Ascending aorta (tissue), 2 donors: Measurements from ENCODE around the gene CTDP1. TPM values are rescaled to one million over a fixed set of nuclear protein-coding genes. Genes with fewer than 3 reads are reported as not detected.

ENCODE experiments used
- DNase-seq, 2 donors: peaks; one replicate each; pipeline ENCODE4 v3.0.0-alpha.2; 2019; ENCODE audit warnings: low spot score in 2 of 2
- H3K27ac ChIP-seq, 2 donors: fragments of 200-600 bp; sonication (generic); one replicate each; pipeline ENCODE4 v1.5.1; 2016 to 2017; ENCODE audit warnings: mild to moderate bottlenecking in 1 of 2
- H3K27me3 ChIP-seq: fragments of 200-600 bp; sonication (generic); one replicate; pipeline ENCODE4 v1.5.1; 2017
- H3K36me3 ChIP-seq, 2 donors: fragments of 200-600 bp; sonication (generic); one replicate each; pipeline ENCODE4 v1.5.1; 2016
- H3K4me1 ChIP-seq, 2 donors: fragments of 200-600 bp; sonication (generic); one replicate each; pipeline ENCODE4 v1.5.1; 2016 to 2017; ENCODE audit warnings: mild to moderate bottlenecking in 1 of 2
- H3K4me3 ChIP-seq, 2 donors: fragments of 200-600 bp; sonication (generic); one replicate each; pipeline ENCODE4 v1.5.1; 2016 to 2017; ENCODE audit warnings: mild to moderate bottlenecking in 1 of 2
- H3K9me3 ChIP-seq, 2 donors: fragments of 200-600 bp; sonication (generic); one replicate each; pipeline ENCODE4 v1.5.1; 2016
- intact Hi-C: fragments of 100-400 bp; cut with DNase I; formaldehyde crosslinking; loops from one replicate; pipeline ENCODE4 v1.15.1; 2023
- total RNA-seq: library from RNA; depleted of rRNA; stranded (reverse); fragments of >200 nt; gene quantifications from one replicate; pipeline ENCODE4 v1.1.0, GENCODE V29; 2016
- TF ChIP-seq, protein P1 (sequence below), 3 experiments: fragments of 200-600 bp in 2 of 3; fragments of 450-650 bp in 1 of 3; sonication (generic) in 2 of 3; IDR thresholded peaks; one replicate each; pipeline ENCODE4 v1.5.1; 2016 to 2019; ENCODE audit warnings: antibody characterized with exemption in 3 of 3, mild to moderate bottlenecking in 1 of 3, moderate library complexity in 1 of 3

Gene CTDP1
- total RNA-seq, 1 donor from 2014 or later: 31.7 TPM

DNA sequence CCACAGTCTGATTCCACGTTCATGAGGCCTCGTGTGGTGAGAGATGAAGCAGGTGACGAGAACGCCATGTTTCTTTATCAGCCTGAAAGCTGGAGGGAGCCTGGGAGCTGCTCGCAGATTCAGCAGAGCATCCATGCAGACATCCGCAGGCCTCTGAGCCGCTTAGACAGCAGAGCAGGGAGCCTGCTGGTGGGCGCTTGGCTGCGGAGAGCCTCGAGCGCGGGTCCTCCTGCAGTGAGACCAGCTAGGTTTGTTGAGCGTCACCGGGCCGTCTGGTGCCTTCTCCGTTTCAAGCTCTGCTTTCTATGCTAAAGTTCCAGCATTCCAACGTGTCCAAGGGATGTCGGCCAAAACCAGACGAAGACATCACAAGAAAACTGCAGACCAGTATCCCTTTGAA, 27.6 kb downstream of the CTDP1 start:
- peaks cover 33 to 74% of the 10 kb centered on the region in 2 donors for H3K36me3 ChIP-seq
- H3K27me3 ChIP-seq: no peaks in the 10 kb centered on the region

DNA sequence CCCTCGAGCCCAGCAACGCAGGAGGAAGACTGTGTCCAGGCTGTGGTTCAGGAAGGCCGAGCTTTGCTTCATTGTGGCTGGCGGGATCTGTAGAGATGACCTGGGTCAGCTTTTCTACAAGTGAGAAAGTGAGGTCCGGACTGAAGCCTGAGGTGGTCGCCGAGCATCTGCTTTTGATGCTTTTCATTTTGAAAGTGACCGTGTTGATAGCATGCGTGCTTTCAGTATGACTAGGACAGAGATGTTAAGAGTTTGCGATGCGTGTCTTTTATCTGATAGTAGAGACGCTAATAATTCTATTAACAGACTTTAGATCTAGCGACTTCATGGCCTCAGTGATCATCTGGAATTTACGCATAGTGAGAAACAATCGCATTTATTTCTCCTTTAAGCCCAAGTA, 28.1 kb downstream of the CTDP1 start:
- no peak for DNase-seq
- Histone ChIP-seq H3K27ac (no peak overlapping the region), H3K4me1 (no peaks in the 10 kb centered on the region), H3K4me3 (no peak overlapping the region), H3K9me3 (no peaks in the 10 kb centered on the region), H3K36me3 (peaks cover 29 to 74% of the 10 kb centered on the region in 2 donors), H3K27me3 (no peaks in the 10 kb centered on the region)
- TF ChIP-seq, protein P1, sequence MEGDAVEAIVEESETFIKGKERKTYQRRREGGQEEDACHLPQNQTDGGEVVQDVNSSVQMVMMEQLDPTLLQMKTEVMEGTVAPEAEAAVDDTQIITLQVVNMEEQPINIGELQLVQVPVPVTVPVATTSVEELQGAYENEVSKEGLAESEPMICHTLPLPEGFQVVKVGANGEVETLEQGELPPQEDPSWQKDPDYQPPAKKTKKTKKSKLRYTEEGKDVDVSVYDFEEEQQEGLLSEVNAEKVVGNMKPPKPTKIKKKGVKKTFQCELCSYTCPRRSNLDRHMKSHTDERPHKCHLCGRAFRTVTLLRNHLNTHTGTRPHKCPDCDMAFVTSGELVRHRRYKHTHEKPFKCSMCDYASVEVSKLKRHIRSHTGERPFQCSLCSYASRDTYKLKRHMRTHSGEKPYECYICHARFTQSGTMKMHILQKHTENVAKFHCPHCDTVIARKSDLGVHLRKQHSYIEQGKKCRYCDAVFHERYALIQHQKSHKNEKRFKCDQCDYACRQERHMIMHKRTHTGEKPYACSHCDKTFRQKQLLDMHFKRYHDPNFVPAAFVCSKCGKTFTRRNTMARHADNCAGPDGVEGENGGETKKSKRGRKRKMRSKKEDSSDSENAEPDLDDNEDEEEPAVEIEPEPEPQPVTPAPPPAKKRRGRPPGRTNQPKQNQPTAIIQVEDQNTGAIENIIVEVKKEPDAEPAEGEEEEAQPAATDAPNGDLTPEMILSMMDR (IDR thresholded peaks at IDR 0.05): no peak
- intact Hi-C loops: no loop called here

More for the DNA sequence above, 27.6 kb downstream of the CTDP1 start:
- no peaks in the 10 kb centered on the region for H3K9me3 ChIP-seq
- H3K4me3 ChIP-seq: no peak overlapping the region
- H3K27ac ChIP-seq: no peak overlapping the region
- intact Hi-C loops: no loop called here
- no peak for DNase-seq
- TF ChIP-seq, protein P1 (IDR thresholded peaks at IDR 0.05): no peak
- H3K4me1 ChIP-seq: no peaks in the 10 kb centered on the region

DNA sequence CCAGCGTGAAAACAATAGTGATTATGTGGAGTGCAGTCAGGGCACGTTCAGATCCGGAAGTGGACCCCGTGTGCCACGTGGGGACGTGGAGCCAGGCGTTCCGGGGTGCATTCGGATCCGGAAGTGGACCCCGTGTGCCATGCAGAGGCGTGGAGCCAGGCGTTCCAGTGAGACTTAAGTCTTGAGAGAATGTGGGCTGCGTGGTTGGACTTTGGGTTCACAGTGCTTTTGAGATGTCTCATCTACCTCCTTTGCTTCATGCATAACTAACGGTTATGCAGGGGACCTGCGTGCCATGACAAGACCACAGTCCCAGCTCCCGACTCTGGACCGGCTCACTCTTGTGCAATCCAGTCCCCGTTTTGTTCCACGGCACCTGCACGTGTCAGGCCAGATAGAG, 28.8 kb downstream of the CTDP1 start:
- intact Hi-C loops: no loop called here
- TF ChIP-seq, protein P1 (IDR thresholded peaks at IDR 0.05): no peak

DNA sequence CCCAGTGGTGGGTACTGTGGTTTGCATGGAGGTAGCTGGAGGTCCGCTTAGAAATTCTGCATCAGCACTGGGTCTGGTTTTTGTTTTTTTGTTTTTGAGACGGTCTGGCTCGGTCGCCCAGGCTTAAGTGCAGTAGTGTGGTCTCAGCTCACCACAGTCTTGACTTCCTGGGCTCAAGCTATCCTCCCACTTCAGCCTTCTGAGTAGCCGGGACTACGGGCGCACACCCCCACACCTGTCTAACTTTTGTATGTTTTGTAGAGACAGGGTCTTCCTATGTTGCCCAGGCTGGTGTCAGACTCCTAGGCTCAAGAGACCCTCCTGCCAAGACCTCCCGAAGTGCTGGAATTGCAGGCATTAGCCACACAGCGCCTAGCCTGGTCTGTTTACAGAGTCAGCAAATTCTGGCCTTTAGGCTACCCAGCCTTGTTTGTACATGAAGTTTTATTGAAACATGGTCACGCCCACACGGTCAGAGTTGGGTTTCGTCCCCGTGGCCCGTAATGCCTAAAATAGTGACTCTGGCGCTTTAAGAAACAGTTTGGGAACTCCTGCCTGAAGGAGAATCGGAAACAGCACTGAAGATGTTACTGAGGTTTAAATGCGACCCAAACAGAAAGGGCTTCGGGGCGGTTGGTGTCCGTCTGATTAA, 32.7 kb downstream of the CTDP1 start:
- Histone ChIP-seq H3K27ac (no peak overlapping the region), H3K36me3 (peaks cover 28 to 78% of the 10 kb centered on the region in 2 donors), H3K9me3 (no peaks in the 10 kb centered on the region), H3K4me3 (no peak overlapping the region), H3K27me3 (no peaks in the 10 kb centered on the region), H3K4me1 (no peaks in the 10 kb centered on the region)
- TF ChIP-seq, protein P1 (IDR thresholded peaks at IDR 0.05): no peak
- no peak for DNase-seq
- intact Hi-C loops: no loop called here

More for the DNA sequence above, 28.8 kb downstream of the CTDP1 start:
- H3K27me3 ChIP-seq: no peaks in the 10 kb centered on the region
- no peaks in the 10 kb centered on the region for H3K9me3 ChIP-seq
- no peak overlapping the region for H3K4me3 ChIP-seq
- no peak for DNase-seq
- H3K36me3 ChIP-seq: peaks cover 27 to 78% of the 10 kb centered on the region in 2 donors
- no peaks in the 10 kb centered on the region for H3K4me1 ChIP-seq
- no peak overlapping the region for H3K27ac ChIP-seq

DNA sequence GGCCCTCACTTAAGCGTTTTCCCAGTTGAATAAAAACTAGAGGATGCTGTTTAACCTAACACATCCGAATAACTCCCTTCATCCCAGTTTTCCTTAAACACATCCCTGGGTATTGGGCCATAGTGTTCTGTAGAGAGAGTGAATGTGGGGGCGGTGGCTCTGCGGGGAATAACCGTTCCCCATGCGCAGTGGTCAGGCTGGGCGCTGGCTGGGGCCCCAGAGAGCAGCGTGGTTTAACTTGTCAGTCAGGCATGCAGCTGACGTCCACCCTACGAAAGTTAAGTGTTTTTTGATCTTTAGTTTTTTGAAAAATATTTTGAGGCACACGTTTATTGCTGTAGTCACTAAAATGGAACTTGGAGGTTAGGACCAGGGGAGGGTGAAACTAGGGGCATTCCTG, 33.7 kb downstream of the CTDP1 start:
- Histone ChIP-seq H3K9me3 (no peaks in the 10 kb centered on the region), H3K36me3 (peaks cover 38 to 80% of the 10 kb centered on the region in 2 donors), H3K27ac (no peak overlapping the region), H3K27me3 (no peaks in the 10 kb centered on the region), H3K4me1 (no peaks in the 10 kb centered on the region), H3K4me3 (no peak overlapping the region)
- no peak for DNase-seq
- TF ChIP-seq, protein P1 (IDR thresholded peaks at IDR 0.05): no peak
- intact Hi-C loops: no loop called here
